Measurements from ENCODE around the gene SHISA9. TPM values are rescaled to one million over a fixed set of nuclear protein-coding genes. Genes with fewer than 3 reads are reported as not detected.

SHISA9 gene
- total RNA-seq, 4 donors from 2014 or later: not detected

DNA sequence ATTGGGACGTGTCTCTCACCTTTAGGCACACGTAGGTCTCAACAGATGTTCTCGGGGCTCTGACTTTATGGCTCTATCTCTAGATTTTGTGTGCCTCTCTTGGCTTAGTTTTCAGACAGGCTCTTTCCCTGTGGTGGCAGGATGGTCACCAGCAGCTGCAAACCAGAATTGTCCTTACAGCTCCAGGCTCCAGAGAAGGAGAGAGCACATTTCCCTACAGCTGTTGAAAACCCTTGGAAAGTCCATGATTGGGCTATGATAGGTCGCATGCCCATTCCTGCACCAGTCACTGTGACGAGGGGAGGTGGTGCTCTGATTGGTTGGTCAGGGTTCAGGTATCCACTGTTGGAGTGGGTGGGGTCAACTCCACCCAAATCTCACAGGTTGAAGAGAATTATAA lies 41.5 kb downstream of the SHISA9 start:
- TF ChIP-seq POLR2A (IDR thresholded peaks at IDR 0.05) (no peak), CTCF (IDR thresholded peaks at IDR 0.05 in 4 of 5, conservative IDR thresholded peaks at IDR 0.05 in 1 of 5) (no peak)
- Histone ChIP-seq H3K9me3 (peaks cover 0 to 5% (median 0%) of the 10 kb centered on the region in 3 donors), H3K27me3 (no peaks in the 10 kb centered on the region), H3K4me3 (no peak overlapping the region), H3K4me1 (no peaks in the 10 kb centered on the region), H3K27ac (no peak overlapping the region), H3K36me3 (no peaks in the 10 kb centered on the region)
- in situ Hi-C loops (cut with MboI; ENCODE audit: low sequenced_read_pairs in 4 of 4) (loop anchor here in 1 of 4 donors (25.0 kb wide), 1 partner anchor 94 kb away; no protein-coding TSS in a partner anchor), intact Hi-C loops (cut with DNase I; ENCODE audit: low total_unique reads) (no loop called here)
- ATAC-seq: no peak
- no peak for DNase-seq

DNA sequence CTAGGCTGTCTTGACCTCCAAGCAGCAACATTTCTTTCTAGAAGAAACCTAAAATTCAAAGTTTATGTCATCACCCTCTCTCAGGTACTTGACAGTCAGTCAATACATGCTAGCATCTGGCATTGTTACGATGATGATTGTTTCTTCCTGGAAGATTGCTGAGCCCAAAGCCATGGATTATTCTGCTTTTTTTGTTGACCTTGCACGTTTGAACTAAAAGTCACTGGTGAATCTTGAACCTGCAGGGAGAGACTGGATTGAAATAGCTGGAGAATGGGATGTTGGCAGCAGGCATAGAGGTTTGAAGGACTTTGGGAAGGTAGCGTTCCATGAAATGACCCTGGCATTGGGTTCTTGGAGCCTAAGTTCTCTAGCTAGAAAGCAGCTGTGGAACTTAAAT lies 42.9 kb downstream of the SHISA9 start:
- TF ChIP-seq CTCF (IDR thresholded peaks at IDR 0.05 in 4 of 5, conservative IDR thresholded peaks at IDR 0.05 in 1 of 5) (no peak), POLR2A (IDR thresholded peaks at IDR 0.05) (no peak)
- H3K9me3 ChIP-seq: peaks cover 0 to 5% (median 0%) of the 10 kb centered on the region in 3 donors
- in situ Hi-C loops (cut with MboI; ENCODE audit: low sequenced_read_pairs in 4 of 4): loop anchor here in 1 of 4 donors (25.0 kb wide), 1 partner anchor 93 kb away; no protein-coding TSS in a partner anchor
- no peaks in the 10 kb centered on the region for H3K36me3 ChIP-seq
- no peak for ATAC-seq
- intact Hi-C loops (cut with DNase I; ENCODE audit: low total_unique reads): no loop called here
- H3K4me3 ChIP-seq: no peak overlapping the region
- no peak for DNase-seq
- H3K27ac ChIP-seq: no peak overlapping the region
- H3K27me3 ChIP-seq: no peaks in the 10 kb centered on the region
- no peaks in the 10 kb centered on the region for H3K4me1 ChIP-seq

DNA sequence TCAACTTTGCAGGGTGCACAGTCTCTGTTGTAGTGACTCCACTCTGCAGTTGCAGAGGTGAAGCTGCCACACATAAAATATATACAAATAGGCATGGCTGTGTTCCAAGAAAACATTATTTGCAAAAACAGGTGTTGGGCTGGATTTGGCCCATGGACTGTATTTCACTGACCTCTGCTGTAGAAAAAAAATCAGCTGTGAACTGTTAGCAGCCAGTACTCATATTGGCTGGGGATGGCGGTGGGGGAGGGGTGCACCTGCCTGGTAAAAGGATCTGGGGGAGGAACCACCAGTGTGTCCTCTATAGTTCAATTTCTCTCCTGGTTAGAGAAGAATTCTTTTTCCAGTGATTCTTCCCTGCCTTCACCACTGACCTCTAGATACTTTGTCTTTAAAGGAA lies 50.0 kb downstream of the SHISA9 start:
- H3K4me1 ChIP-seq: no peaks in the 10 kb centered on the region
- H3K27me3 ChIP-seq: no peaks in the 10 kb centered on the region
- no peak for TF ChIP-seq CTCF (IDR thresholded peaks at IDR 0.05 in 4 of 5, conservative IDR thresholded peaks at IDR 0.05 in 1 of 5)
- TF ChIP-seq POLR2A (IDR thresholded peaks at IDR 0.05): no peak
- no peak overlapping the region for H3K27ac ChIP-seq
- H3K36me3 ChIP-seq: no peaks in the 10 kb centered on the region
- DNase-seq: no peak
- intact Hi-C loops (cut with DNase I; ENCODE audit: low total_unique reads): no loop called here
- in situ Hi-C loops (cut with MboI; ENCODE audit: low sequenced_read_pairs in 4 of 4): no loop called here
- H3K9me3 ChIP-seq: no peaks in the 10 kb centered on the region
- ATAC-seq: no peak
- no peak overlapping the region for H3K4me3 ChIP-seq

DNA sequence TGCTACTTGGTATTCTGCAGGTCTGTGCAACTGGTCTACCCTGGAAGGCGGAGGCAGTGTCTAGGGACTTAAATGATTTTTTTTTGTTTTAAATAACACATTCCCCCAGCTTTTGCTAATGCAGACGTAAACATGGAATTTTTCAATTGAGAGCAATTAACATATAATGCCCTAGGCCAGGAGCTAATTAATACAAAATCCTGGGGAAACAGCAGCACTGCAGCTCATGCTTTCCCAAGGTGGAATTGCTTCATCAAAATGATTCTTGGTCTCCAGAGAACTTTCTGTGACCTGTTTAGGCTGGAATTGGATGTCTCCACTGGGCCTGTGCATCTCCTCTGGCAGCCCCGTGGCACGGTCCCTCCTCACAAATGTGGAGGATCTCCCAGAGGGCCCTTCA lies 50.6 kb downstream of the SHISA9 start:
- no peak for TF ChIP-seq CTCF (IDR thresholded peaks at IDR 0.05 in 4 of 5, conservative IDR thresholded peaks at IDR 0.05 in 1 of 5)
- TF ChIP-seq POLR2A (IDR thresholded peaks at IDR 0.05): no peak
- Histone ChIP-seq H3K9me3 (no peaks in the 10 kb centered on the region), H3K36me3 (no peaks in the 10 kb centered on the region), H3K4me3 (no peak overlapping the region), H3K27ac (no peak overlapping the region), H3K4me1 (no peaks in the 10 kb centered on the region), H3K27me3 (no peaks in the 10 kb centered on the region)
- no peak for ATAC-seq
- intact Hi-C loops (cut with DNase I; ENCODE audit: low total_unique reads) (no loop called here), in situ Hi-C loops (cut with MboI; ENCODE audit: low sequenced_read_pairs in 4 of 4) (no loop called here)
- DNase-seq: no peak

DNA sequence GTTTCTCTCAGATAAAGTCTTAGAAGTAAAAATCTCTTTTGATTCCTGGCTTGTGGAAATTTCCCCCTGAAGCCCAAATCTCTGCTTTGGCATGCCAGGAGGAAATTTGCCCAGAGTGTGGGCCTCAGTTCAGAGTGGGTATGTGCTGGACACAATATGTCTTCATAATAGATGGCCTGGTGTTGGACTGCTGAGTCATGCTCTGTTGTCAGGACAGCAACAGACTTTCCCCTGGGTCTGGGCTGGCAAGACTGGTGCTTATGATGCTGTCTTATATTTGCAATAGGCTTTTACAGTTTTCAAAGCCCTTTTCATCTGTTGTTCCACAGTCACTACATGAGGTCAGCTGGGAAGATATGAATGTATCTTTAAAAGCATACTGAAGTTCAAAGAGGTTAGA lies 57.0 kb downstream of the SHISA9 start:
- in situ Hi-C loops (cut with MboI; ENCODE audit: low sequenced_read_pairs in 4 of 4) (no loop called here), intact Hi-C loops (cut with DNase I; ENCODE audit: low total_unique reads) (no loop called here)
- no peaks in the 10 kb centered on the region for H3K27me3 ChIP-seq
- TF ChIP-seq CTCF (IDR thresholded peaks at IDR 0.05 in 4 of 5, conservative IDR thresholded peaks at IDR 0.05 in 1 of 5) (no peak), POLR2A (IDR thresholded peaks at IDR 0.05) (no peak)
- no peaks in the 10 kb centered on the region for H3K9me3 ChIP-seq
- DNase-seq (no peak), ATAC-seq (no peak)
- no peaks in the 10 kb centered on the region for H3K4me1 ChIP-seq
- H3K27ac ChIP-seq: no peak overlapping the region
- no peak overlapping the region for H3K4me3 ChIP-seq
- H3K36me3 ChIP-seq: no peaks in the 10 kb centered on the region
